Measurements from ENCODE around the gene SLC35G4.

The SLC35G4 gene

GRCh38 chr18:11658989-11659388 is 49.6 kb downstream of the SLC35G4 start:
- no peak overlapping the region for H3K27ac ChIP-seq
- ChIA-PET CTCF (interaction anchor here (0.5 to 3.0 kb wide), 5 partner anchors 70 to 1182 kb away, joined by 3 to 14 read pairs (median 4); no protein-coding TSS in a partner anchor), POLR2A (ENCODE audit: low non-redundant PET) (no interaction called here)
- TF ChIP-seq, protein P1, sequence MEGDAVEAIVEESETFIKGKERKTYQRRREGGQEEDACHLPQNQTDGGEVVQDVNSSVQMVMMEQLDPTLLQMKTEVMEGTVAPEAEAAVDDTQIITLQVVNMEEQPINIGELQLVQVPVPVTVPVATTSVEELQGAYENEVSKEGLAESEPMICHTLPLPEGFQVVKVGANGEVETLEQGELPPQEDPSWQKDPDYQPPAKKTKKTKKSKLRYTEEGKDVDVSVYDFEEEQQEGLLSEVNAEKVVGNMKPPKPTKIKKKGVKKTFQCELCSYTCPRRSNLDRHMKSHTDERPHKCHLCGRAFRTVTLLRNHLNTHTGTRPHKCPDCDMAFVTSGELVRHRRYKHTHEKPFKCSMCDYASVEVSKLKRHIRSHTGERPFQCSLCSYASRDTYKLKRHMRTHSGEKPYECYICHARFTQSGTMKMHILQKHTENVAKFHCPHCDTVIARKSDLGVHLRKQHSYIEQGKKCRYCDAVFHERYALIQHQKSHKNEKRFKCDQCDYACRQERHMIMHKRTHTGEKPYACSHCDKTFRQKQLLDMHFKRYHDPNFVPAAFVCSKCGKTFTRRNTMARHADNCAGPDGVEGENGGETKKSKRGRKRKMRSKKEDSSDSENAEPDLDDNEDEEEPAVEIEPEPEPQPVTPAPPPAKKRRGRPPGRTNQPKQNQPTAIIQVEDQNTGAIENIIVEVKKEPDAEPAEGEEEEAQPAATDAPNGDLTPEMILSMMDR (conservative IDR thresholded peaks at IDR 0.05; ENCODE audit: low read depth) = no peak
- DNase-seq (ENCODE audit: low spot score) = peak; percentile 63
